ENCODE measurements around the gene KSR2. TPM values are rescaled to one million over a fixed set of nuclear protein-coding genes. Genes with fewer than 3 reads are reported as not detected.
"Not testable (repeated sequence)": the region's sequence is repeated elsewhere in the genome, so short reads cannot be mapped to it uniquely, and the experiment has no call there.

KSR2 gene
- polyA plus RNA-seq, 1 donor from 2014 or later, result not detected

- Mint-ChIP-seq H3K27ac (peak overlapping the region in 1 of 3 donors; percentile 20), H3K4me1 (no peaks in the 10 kb centered on the region), H3K36me3 (no peaks in the 10 kb centered on the region), H3K27me3 (no peaks in the 10 kb centered on the region), H3K4me3 (no peak overlapping the region), H3K9me3 (peaks cover 0 to 5% (median 5%) of the 10 kb centered on the region in 3 donors)
Measured at GRCh38 chr12:117774941-117775775, 193.6 kb downstream of the KSR2 start.

- Mint-ChIP-seq H3K36me3 (no peaks in the 10 kb centered on the region), H3K4me1 (no peaks in the 10 kb centered on the region), H3K27ac (no peak overlapping the region), H3K9me3 (peaks cover 6 to 13% (median 9%) of the 10 kb centered on the region in 3 donors), H3K27me3 (no peaks in the 10 kb centered on the region), H3K4me3 (no peak overlapping the region)
Measured at GRCh38 chr12:117768860-117769259, 199.9 kb downstream of the KSR2 start.

- Mint-ChIP-seq H3K9me3 (peaks cover 8 to 13% (median 12%) of the 10 kb centered on the region in 3 donors), H3K4me3 (no peak overlapping the region), H3K27me3 (peaks cover 2% of the 10 kb centered on the region), H3K36me3 (no peaks in the 10 kb centered on the region), H3K27ac (no peak overlapping the region), H3K4me1 (no peaks in the 10 kb centered on the region)
Measured at GRCh38 chr12:117766008-117766407, 202.8 kb downstream of the KSR2 start.

GRCh38 chr12:117762143-117762542, 206.6 kb downstream of the KSR2 start:
- H3K27me3 Mint-ChIP-seq, result peaks cover 2% of the 10 kb centered on the region
- H3K4me1 Mint-ChIP-seq, result no peaks in the 10 kb centered on the region
- H3K9me3 Mint-ChIP-seq, result peaks cover 8 to 19% (median 15%) of the 10 kb centered on the region in 3 donors
- H3K4me3 Mint-ChIP-seq, result no peak overlapping the region
- H3K27ac Mint-ChIP-seq, result no peak overlapping the region
- peaks cover 1% of the 10 kb centered on the region for H3K36me3 Mint-ChIP-seq

- H3K4me1 Mint-ChIP-seq, result no peaks in the 10 kb centered on the region
- peaks cover 2% of the 10 kb centered on the region for H3K27me3 Mint-ChIP-seq
- H3K9me3 Mint-ChIP-seq, result peaks cover 8 to 22% (median 15%) of the 10 kb centered on the region in 3 donors
- no peak overlapping the region for H3K27ac Mint-ChIP-seq
- peaks cover 4% of the 10 kb centered on the region for H3K36me3 Mint-ChIP-seq
- peak overlapping the region in 1 of 4 donors; percentile 27 for H3K4me3 Mint-ChIP-seq
Measured at GRCh38 chr12:117761528-117762100, 207.2 kb downstream of the KSR2 start.

- peaks cover 7 to 16% (median 11%) of the 10 kb centered on the region in 3 donors for H3K9me3 Mint-ChIP-seq
- H3K4me1 Mint-ChIP-seq, result no peaks in the 10 kb centered on the region
- H3K27ac Mint-ChIP-seq, result no peak overlapping the region
- peaks cover 2% of the 10 kb centered on the region for H3K27me3 Mint-ChIP-seq
- H3K4me3 Mint-ChIP-seq, result no peak overlapping the region
- peaks cover 4% of the 10 kb centered on the region for H3K36me3 Mint-ChIP-seq
Measured at GRCh38 chr12:117760990-117761389, 207.8 kb downstream of the KSR2 start.

GRCh38 chr12:117750657-117751056, 218.1 kb downstream of the KSR2 start:
- Mint-ChIP-seq H3K9me3 (peaks cover 4 to 14% (median 7%) of the 10 kb centered on the region in 3 donors), H3K27me3 (no peaks in the 10 kb centered on the region), H3K27ac (no peak overlapping the region), H3K4me1 (no peaks in the 10 kb centered on the region), H3K4me3 (no peak overlapping the region), H3K36me3 (no peaks in the 10 kb centered on the region)

GRCh38 chr12:117749431-117749830, 219.4 kb downstream of the KSR2 start:
- Mint-ChIP-seq H3K27ac (no peak overlapping the region), H3K36me3 (no peaks in the 10 kb centered on the region), H3K4me3 (no peak overlapping the region), H3K9me3 (peaks cover 4 to 14% (median 7%) of the 10 kb centered on the region in 3 donors), H3K4me1 (no peaks in the 10 kb centered on the region), H3K27me3 (no peaks in the 10 kb centered on the region)

GRCh38 chr12:117746358-117746757, 222.4 kb downstream of the KSR2 start:
- not testable (repeated sequence) for H3K36me3 Mint-ChIP-seq, H3K4me1 Mint-ChIP-seq, H3K4me3 Mint-ChIP-seq, H3K27ac Mint-ChIP-seq, H3K27me3 Mint-ChIP-seq
- H3K9me3 Mint-ChIP-seq, result peaks cover 5 to 14% (median 9%) of the 10 kb centered on the region in 3 donors

GRCh38 chr12:117744418-117744817, 224.4 kb downstream of the KSR2 start:
- Mint-ChIP-seq H3K4me3 (no peak overlapping the region), H3K4me1 (no peaks in the 10 kb centered on the region), H3K27ac (no peak overlapping the region), H3K9me3 (peaks cover 2 to 9% (median 4%) of the 10 kb centered on the region in 3 donors), H3K27me3 (no peaks in the 10 kb centered on the region), H3K36me3 (no peaks in the 10 kb centered on the region)

- no peaks in the 10 kb centered on the region for H3K4me1 Mint-ChIP-seq
- peaks cover 2 to 9% (median 4%) of the 10 kb centered on the region in 3 donors for H3K9me3 Mint-ChIP-seq
- no peak overlapping the region for H3K27ac Mint-ChIP-seq
- H3K27me3 Mint-ChIP-seq, result no peaks in the 10 kb centered on the region
- H3K36me3 Mint-ChIP-seq, result no peaks in the 10 kb centered on the region
- peak overlapping the region in 1 of 4 donors; percentile 35 for H3K4me3 Mint-ChIP-seq
Measured at GRCh38 chr12:117743761-117744160, 225.0 kb downstream of the KSR2 start.

GRCh38 chr12:117742721-117743120, 226.1 kb downstream of the KSR2 start:
- Mint-ChIP-seq H3K27ac (no peak overlapping the region), H3K4me1 (no peaks in the 10 kb centered on the region), H3K4me3 (no peak overlapping the region), H3K36me3 (no peaks in the 10 kb centered on the region), H3K9me3 (peaks cover 2 to 9% (median 3%) of the 10 kb centered on the region in 3 donors), H3K27me3 (no peaks in the 10 kb centered on the region)

GRCh38 chr12:117738233-117738632, 230.6 kb downstream of the KSR2 start:
- no peaks in the 10 kb centered on the region for H3K4me1 Mint-ChIP-seq
- H3K27ac Mint-ChIP-seq, result no peak overlapping the region
- no peak overlapping the region for H3K4me3 Mint-ChIP-seq
- H3K36me3 Mint-ChIP-seq, result no peaks in the 10 kb centered on the region
- H3K9me3 Mint-ChIP-seq, result peaks cover 0 to 3% (median 1%) of the 10 kb centered on the region in 3 donors
- peaks cover 2% of the 10 kb centered on the region for H3K27me3 Mint-ChIP-seq

GRCh38 chr12:117733549-117733805, 235.3 kb downstream of the KSR2 start:
- Mint-ChIP-seq H3K4me3 (no peak overlapping the region), H3K4me1 (no peaks in the 10 kb centered on the region), H3K27ac (no peak overlapping the region), H3K36me3 (no peaks in the 10 kb centered on the region), H3K27me3 (peaks cover 2% of the 10 kb centered on the region), H3K9me3 (peaks cover 0 to 9% (median 0%) of the 10 kb centered on the region in 3 donors)

GRCh38 chr12:117732761-117733548, 235.8 kb downstream of the KSR2 start:
- Mint-ChIP-seq H3K27me3 (peaks cover 2% of the 10 kb centered on the region), H3K4me1 (no peaks in the 10 kb centered on the region), H3K27ac (no peak overlapping the region)

More at GRCh38 chr12:117732761-117733548, 235.8 kb downstream of the KSR2 start:
- no peaks in the 10 kb centered on the region for H3K36me3 Mint-ChIP-seq
- H3K9me3 Mint-ChIP-seq, result peaks cover 0 to 7% (median 0%) of the 10 kb centered on the region in 3 donors
- peak overlapping the region in 1 of 4 donors; percentile 39 for H3K4me3 Mint-ChIP-seq

Data from IgD-negative memory B cell (primary cell).